ENCODE data around the gene TTBK2. TPM values are rescaled to one million over a fixed set of nuclear protein-coding genes. Genes with fewer than 3 reads are reported as not detected.
"Not testable (repeated sequence)": the region's sequence is repeated elsewhere in the genome, so short reads cannot be mapped to it uniquely, and the experiment has no call there.

The TTBK2 gene
- total RNA-seq (10 to 100 TPM; 27.4 to 28.2 TPM), polyA plus RNA-seq (1 to 10 TPM; 9.1 to 9.6 TPM)

GRCh38 chr15:42920519-42921341 is at the start of gene TTBK2:
TSS of gene TTBK2 (minus strand) at chr15:42920778. CDS start at chr15:42878617, 42,161 bp downstream.
- Mint-ChIP-seq H3K4me3 (peak within 1 kb of the TSS; percentile 94 to 99 (median 96)), H3K36me3 (peaks cover 0 to 10% of the 10 kb centered on the region in 2 donors)
- no peaks in the 10 kb centered on the region for H3K9me3 ChIP-seq (ENCODE audit: control insufficient read depth in 1 of 2, low read length in 2 of 2)

GRCh38 chr15:42964476-42964875 is 43.9 kb upstream of the TTBK2 start:
- POLR2A ChIA-PET (ENCODE audit: partially characterized antibody), result no interaction called here
- intact Hi-C loops (cut with micrococcal nuclease), result no loop called here
- H3K27ac Mint-ChIP-seq, result no peak overlapping the region

More at GRCh38 chr15:42920519-42921341, at the start of gene TTBK2:
- H3K4me3 ChIP-seq (ENCODE audit: low read length in 2 of 2), result peak within 1 kb of the TSS; percentile 81 to 98
- H3K36me3 ChIP-seq (ENCODE audit: insufficient read depth, low read length), result no peaks in the 10 kb centered on the region
- peak; percentile 97 to 98 (median 98) for DNase-seq
- peaks cover 25% of the 10 kb centered on the region for H3K4me1 ChIP-seq (ENCODE audit: insufficient read depth, low read length)
- ChIA-PET CTCF (ENCODE audit: partially characterized antibody) (interaction anchor here (1.6 kb wide), 1 partner anchor 215 kb away, joined by 4 read pairs; no protein-coding TSS in a partner anchor), POLR2A (ENCODE audit: partially characterized antibody) (interaction anchor here (0.5 to 4.7 kb wide), 4 partner anchors 169 to 430 kb away, joined by 3 to 21 read pairs (median 5); partner anchors contain the start of genes CDAN1 and ZNF106)
- H3K27me3 ChIP-seq (ENCODE audit: insufficient read depth, low read length), result no peaks in the 10 kb centered on the region
- Mint-ChIP-seq H3K9me3 (no peaks in the 10 kb centered on the region), H3K27me3 (no peaks in the 10 kb centered on the region), H3K4me1 (peaks cover 15 to 37% (median 26%) of the 10 kb centered on the region in 4 donors), H3K27ac (peak within 1 kb of the TSS; percentile 89 to 98 (median 95))
- intact Hi-C loops (cut with micrococcal nuclease), result loop anchor here (1.0 to 10.0 kb wide), 8 partner anchors 126 to 1806 kb away; partner anchors contain the start of genes CDAN1, GANC, INO80 and PDIA3
- H3K27ac ChIP-seq (ENCODE audit: low read depth, low read length), result peak within 1 kb of the TSS; percentile 60

GRCh38 chr15:42955518-42955917 is 34.9 kb upstream of the TTBK2 start:
- Mint-ChIP-seq H3K4me3 (no peak overlapping the region), H3K27me3 (no peaks in the 10 kb centered on the region), H3K27ac (no peak overlapping the region), H3K9me3 (no peaks in the 10 kb centered on the region), H3K36me3 (peaks cover 75 to 78% of the 10 kb centered on the region in 2 donors), H3K4me1 (no peaks in the 10 kb centered on the region)
- DNase-seq, result no peak
- no peak overlapping the region for H3K27ac ChIP-seq (ENCODE audit: low read depth, low read length)
- H3K36me3 ChIP-seq (ENCODE audit: insufficient read depth, low read length), result peaks cover 56% of the 10 kb centered on the region
- H3K4me3 ChIP-seq (ENCODE audit: low read length in 2 of 2), result no peak overlapping the region
- POLR2A ChIA-PET (ENCODE audit: partially characterized antibody), result no interaction called here
- no peaks in the 10 kb centered on the region for H3K9me3 ChIP-seq (ENCODE audit: control insufficient read depth in 1 of 2, low read length in 2 of 2)
- no peaks in the 10 kb centered on the region for H3K27me3 ChIP-seq (ENCODE audit: insufficient read depth, low read length)
- intact Hi-C loops (cut with micrococcal nuclease), result no loop called here
- H3K4me1 ChIP-seq (ENCODE audit: insufficient read depth, low read length), result no peaks in the 10 kb centered on the region
- CTCF ChIA-PET (ENCODE audit: partially characterized antibody), result no interaction called here

More at GRCh38 chr15:42964476-42964875, 43.9 kb upstream of the TTBK2 start:
- Mint-ChIP-seq H3K4me1 (no peaks in the 10 kb centered on the region), H3K27me3 (no peaks in the 10 kb centered on the region), H3K9me3 (peaks cover 0 to 2% (median 0%) of the 10 kb centered on the region in 8 donors), H3K4me3 (no peak overlapping the region), H3K36me3 (peaks cover 55 to 65% of the 10 kb centered on the region in 2 donors)
- Histone ChIP-seq H3K4me1 (ENCODE audit: insufficient read depth, low read length) (no peaks in the 10 kb centered on the region), H3K36me3 (ENCODE audit: insufficient read depth, low read length) (peaks cover 45% of the 10 kb centered on the region), H3K9me3 (ENCODE audit: control insufficient read depth in 1 of 2, low read length in 2 of 2) (no peaks in the 10 kb centered on the region), H3K27me3 (ENCODE audit: insufficient read depth, low read length) (no peaks in the 10 kb centered on the region), H3K4me3 (ENCODE audit: low read length in 2 of 2) (no peak overlapping the region), H3K27ac (ENCODE audit: low read depth, low read length) (no peak overlapping the region)
- CTCF ChIA-PET (ENCODE audit: partially characterized antibody), result no interaction called here
- no peak for DNase-seq

GRCh38 chr15:42954291-42954690 is 33.7 kb upstream of the TTBK2 start:
- DNase-seq, result no peak
- intact Hi-C loops (cut with micrococcal nuclease), result no loop called here
- Mint-ChIP-seq H3K9me3 (peaks cover 0 to 2% (median 0%) of the 10 kb centered on the region in 8 donors), H3K36me3 (peaks cover 70 to 73% of the 10 kb centered on the region in 2 donors), H3K27me3 (no peaks in the 10 kb centered on the region), H3K27ac (peak overlapping the region in 1 of 7 donors; percentile 53), H3K4me3 (no peak overlapping the region), H3K4me1 (no peaks in the 10 kb centered on the region)
- Histone ChIP-seq H3K4me1 (ENCODE audit: insufficient read depth, low read length) (no peaks in the 10 kb centered on the region), H3K36me3 (ENCODE audit: insufficient read depth, low read length) (peaks cover 51% of the 10 kb centered on the region), H3K27ac (ENCODE audit: low read depth, low read length) (no peak overlapping the region), H3K4me3 (ENCODE audit: low read length in 2 of 2) (no peak overlapping the region), H3K27me3 (ENCODE audit: insufficient read depth, low read length) (no peaks in the 10 kb centered on the region), H3K9me3 (ENCODE audit: control insufficient read depth in 1 of 2, low read length in 2 of 2) (no peaks in the 10 kb centered on the region)
- CTCF ChIA-PET (ENCODE audit: partially characterized antibody), result interaction anchor here (0.5 kb wide), 1 partner anchor 18 kb away, joined by 3 read pairs; no protein-coding TSS in a partner anchor
- POLR2A ChIA-PET (ENCODE audit: partially characterized antibody), result no interaction called here

- H3K27me3 ChIP-seq (ENCODE audit: insufficient read depth, low read length); intact Hi-C loops (cut with micrococcal nuclease); H3K27me3 Mint-ChIP-seq; H3K4me1 ChIP-seq (ENCODE audit: insufficient read depth, low read length); H3K27ac ChIP-seq (ENCODE audit: low read depth, low read length); CTCF ChIA-PET (ENCODE audit: partially characterized antibody); H3K9me3 ChIP-seq (ENCODE audit: control insufficient read depth in 1 of 2, low read length in 2 of 2); H3K4me1 Mint-ChIP-seq; H3K9me3 Mint-ChIP-seq; H3K27ac Mint-ChIP-seq; POLR2A ChIA-PET (ENCODE audit: partially characterized antibody); H3K4me3 Mint-ChIP-seq; DNase-seq; H3K4me3 ChIP-seq (ENCODE audit: low read length in 2 of 2): not testable (repeated sequence)
- peaks cover 61 to 63% of the 10 kb centered on the region in 2 donors for H3K36me3 Mint-ChIP-seq
- peaks cover 44% of the 10 kb centered on the region for H3K36me3 ChIP-seq (ENCODE audit: insufficient read depth, low read length)
Measured at GRCh38 chr15:42948898-42949297, 28.3 kb upstream of the TTBK2 start.

- no peak overlapping the region for H3K4me3 Mint-ChIP-seq
- H3K36me3 ChIP-seq (ENCODE audit: insufficient read depth, low read length), result peaks cover 14% of the 10 kb centered on the region
- H3K4me1 Mint-ChIP-seq, result no peaks in the 10 kb centered on the region
- intact Hi-C loops (cut with micrococcal nuclease), result no loop called here
- no peak for DNase-seq
- no peak overlapping the region for H3K27ac Mint-ChIP-seq
- POLR2A ChIA-PET (ENCODE audit: partially characterized antibody), result no interaction called here
- CTCF ChIA-PET (ENCODE audit: partially characterized antibody), result interaction anchor here (0.6 kb wide), 1 partner anchor 14 kb away, joined by 3 read pairs; no protein-coding TSS in a partner anchor
- H3K36me3 Mint-ChIP-seq, result peaks cover 19 to 20% of the 10 kb centered on the region in 2 donors
- H3K27ac ChIP-seq (ENCODE audit: low read depth, low read length), result no peak overlapping the region
- H3K4me3 ChIP-seq (ENCODE audit: low read length in 2 of 2), result no peak overlapping the region
- H3K27me3 Mint-ChIP-seq, result no peaks in the 10 kb centered on the region
- no peaks in the 10 kb centered on the region for H3K4me1 ChIP-seq (ENCODE audit: insufficient read depth, low read length)
- no peaks in the 10 kb centered on the region for H3K27me3 ChIP-seq (ENCODE audit: insufficient read depth, low read length)
- no peaks in the 10 kb centered on the region for H3K9me3 ChIP-seq (ENCODE audit: control insufficient read depth in 1 of 2, low read length in 2 of 2)
- H3K9me3 Mint-ChIP-seq, result peaks cover 0 to 4% (median 0%) of the 10 kb centered on the region in 8 donors
Measured at GRCh38 chr15:42940527-42940926, 19.9 kb upstream of the TTBK2 start.

GRCh38 chr15:42939841-42940240 is 19.3 kb upstream of the TTBK2 start:
- peaks cover 12 to 13% of the 10 kb centered on the region in 2 donors for H3K36me3 Mint-ChIP-seq
- no peaks in the 10 kb centered on the region for H3K4me1 ChIP-seq (ENCODE audit: insufficient read depth, low read length)
- ChIA-PET CTCF (ENCODE audit: partially characterized antibody) (no interaction called here), POLR2A (ENCODE audit: partially characterized antibody) (no interaction called here)
- H3K4me1 Mint-ChIP-seq, result no peaks in the 10 kb centered on the region
- no peaks in the 10 kb centered on the region for H3K27me3 ChIP-seq (ENCODE audit: insufficient read depth, low read length)
- H3K27me3 Mint-ChIP-seq, result no peaks in the 10 kb centered on the region
- H3K4me3 Mint-ChIP-seq, result no peak overlapping the region
- no peaks in the 10 kb centered on the region for H3K9me3 ChIP-seq (ENCODE audit: control insufficient read depth in 1 of 2, low read length in 2 of 2)
- no peak overlapping the region for H3K4me3 ChIP-seq (ENCODE audit: low read length in 2 of 2)
- intact Hi-C loops (cut with micrococcal nuclease), result no loop called here
- no peak overlapping the region for H3K27ac Mint-ChIP-seq
- peaks cover 0 to 4% (median 0%) of the 10 kb centered on the region in 8 donors for H3K9me3 Mint-ChIP-seq
- no peak for DNase-seq
- peaks cover 8% of the 10 kb centered on the region for H3K36me3 ChIP-seq (ENCODE audit: insufficient read depth, low read length)
- no peak overlapping the region for H3K27ac ChIP-seq (ENCODE audit: low read depth, low read length)
